A549 (cell line): ENCODE data around the gene HOOK2.

Experiments
- CTCF ChIP-seq: fragments of >200 bp; sonication (Bioruptor Twin); formaldehyde crosslinking; IDR thresholded peaks from 3 replicates; pipeline ENCODE4 v1.5.1; 2016
- EP300 ChIP-seq, 2 experiments: fragments of >200 bp; sonication (Bioruptor Twin); formaldehyde crosslinking; IDR thresholded peaks; 2 replicates in 1 of 2; 3 replicates in 1 of 2; pipeline ENCODE4 v1.6.1; 2016 to 2017
- ESRRA ChIP-seq: fragments of 150-350 bp; IDR thresholded peaks from 2 replicates; pipeline ENCODE4 v1.6.1; 2014; ENCODE audit warnings: mild to moderate bottlenecking, low read length, borderline replicate concordance
- MAZ ChIP-seq: fragments of 150-350 bp; IDR thresholded peaks from 2 replicates; pipeline ENCODE4 v1.6.1; 2014; ENCODE audit warnings: antibody characterized with exemption, low read depth, low read length, borderline replicate concordance
- NR3C1 ChIP-seq: fragments of >200 bp; sonication (Bioruptor Twin); formaldehyde crosslinking; IDR thresholded peaks from 3 replicates; pipeline ENCODE4 v1.6.1; 2017
- POLR2A ChIP-seq: IDR thresholded peaks from 2 replicates; pipeline ENCODE4 v1.6.1; 2012; ENCODE audit warnings: mild to moderate bottlenecking, low read length
- POLR2AphosphoS2 ChIP-seq: conservative IDR thresholded peaks from 2 replicates; pipeline ENCODE4 v1.6.1; 2012; ENCODE audit warnings: low read length, improper control_type of control experiment, inconsistent platforms
- RARB ChIP-seq: fragments of 250-450 bp; sonication (Bioruptor Pico); IDR thresholded peaks from 2 replicates; pipeline ENCODE4 v1.8.0; 2021; ENCODE audit warnings: mild to moderate bottlenecking, moderate library complexity
- TF ChIP-seq, protein P1 (sequence below): fragments of 250-450 bp; sonication (Bioruptor Pico); IDR thresholded peaks from 2 replicates; pipeline ENCODE4 v1.5.0; 2021; ENCODE audit warnings: mild to moderate bottlenecking, moderate library complexity, borderline replicate concordance
- TF ChIP-seq, protein P2 (sequence below): IDR thresholded peaks from 2 replicates; pipeline ENCODE4 v1.6.1; 2012
- TF ChIP-seq, protein P3 (sequence below): fragments of >200 bp; sonication (Bioruptor Twin); formaldehyde crosslinking; IDR thresholded peaks from 2 replicates; pipeline ENCODE4 v1.6.1; 2016

DNA sequence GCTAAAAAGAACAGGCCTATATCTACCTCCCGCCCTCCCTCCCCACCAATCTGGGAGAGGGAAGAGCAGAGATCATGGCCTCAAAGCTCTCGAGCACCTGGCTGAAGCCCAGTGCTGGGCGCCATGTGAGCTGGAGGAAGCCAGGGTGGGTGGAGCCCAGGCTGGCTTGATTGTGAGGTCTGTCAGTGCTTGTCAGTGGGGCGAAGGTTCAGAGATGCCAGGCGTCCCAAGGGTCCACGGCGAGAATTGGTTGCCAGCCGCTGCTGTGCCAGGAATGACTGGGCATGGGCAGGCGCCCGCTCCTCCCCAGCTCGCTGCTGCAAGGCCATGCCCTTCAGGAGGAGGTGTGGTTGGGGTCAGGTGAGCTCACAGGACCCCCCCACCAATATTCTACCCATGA lies 12.3 kb downstream of the HOOK2 start:
- TF ChIP-seq, protein P1, sequence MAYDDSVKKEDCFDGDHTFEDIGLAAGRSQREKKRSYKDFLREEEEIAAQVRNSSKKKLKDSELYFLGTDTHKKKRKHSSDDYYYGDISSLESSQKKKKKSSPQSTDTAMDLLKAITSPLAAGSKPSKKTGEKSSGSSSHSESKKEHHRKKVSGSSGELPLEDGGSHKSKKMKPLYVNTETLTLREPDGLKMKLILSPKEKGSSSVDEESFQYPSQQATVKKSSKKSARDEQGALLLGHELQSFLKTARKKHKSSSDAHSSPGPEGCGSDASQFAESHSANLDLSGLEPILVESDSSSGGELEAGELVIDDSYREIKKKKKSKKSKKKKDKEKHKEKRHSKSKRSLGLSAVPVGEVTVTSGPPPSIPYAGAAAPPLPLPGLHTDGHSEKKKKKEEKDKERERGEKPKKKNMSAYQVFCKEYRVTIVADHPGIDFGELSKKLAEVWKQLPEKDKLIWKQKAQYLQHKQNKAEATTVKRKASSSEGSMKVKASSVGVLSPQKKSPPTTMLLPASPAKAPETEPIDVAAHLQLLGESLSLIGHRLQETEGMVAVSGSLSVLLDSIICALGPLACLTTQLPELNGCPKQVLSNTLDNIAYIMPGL (CRISPR knock-in tag): no peak
- no peak for TF ChIP-seq RARB (CRISPR knock-in tag)
- TF ChIP-seq, protein P2, sequence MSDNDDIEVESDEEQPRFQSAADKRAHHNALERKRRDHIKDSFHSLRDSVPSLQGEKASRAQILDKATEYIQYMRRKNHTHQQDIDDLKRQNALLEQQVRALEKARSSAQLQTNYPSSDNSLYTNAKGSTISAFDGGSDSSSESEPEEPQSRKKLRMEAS: no peak
- TF ChIP-seq, protein P3, sequence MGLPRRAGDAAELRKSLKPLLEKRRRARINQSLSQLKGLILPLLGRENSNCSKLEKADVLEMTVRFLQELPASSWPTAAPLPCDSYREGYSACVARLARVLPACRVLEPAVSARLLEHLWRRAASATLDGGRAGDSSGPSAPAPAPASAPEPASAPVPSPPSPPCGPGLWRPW: no peak
- TF ChIP-seq CTCF: no peak
- TF ChIP-seq MAZ: no peak
- TF ChIP-seq NR3C1: no peak
- TF ChIP-seq POLR2A: no peak
- no peak for TF ChIP-seq ESRRA
- TF ChIP-seq EP300 (IDR thresholded peaks at IDR 0.05): no peak
- TF ChIP-seq POLR2AphosphoS2: no peak
